Fibroblast of lung (primary cell): ENCODE data around the gene RLBP1. TPM values are rescaled to one million over a fixed set of nuclear protein-coding genes. Genes with fewer than 3 reads are reported as not detected.

Experiments
- DNase-seq, 2 donors: peaks; one replicate each; pipeline versions ENCODE4 v3.0.0 to v3.0.0-alpha.2; 2010; ENCODE audit warnings: low read depth in 2 of 2
- H2AFZ ChIP-seq: 2 replicates; pipeline ENCODE4 v1.5.1; 2012; ENCODE audit warnings: low read length, control low read depth, inconsistent platforms
- H3K27ac ChIP-seq: 2 replicates; pipeline ENCODE4 v1.5.1; 2011; ENCODE audit warnings: low read length, control low read depth; ENCODE audit not compliant: insufficient read depth
- H3K27me3 ChIP-seq: 2 replicates; pipeline ENCODE4 v1.5.1; 2011; ENCODE audit warnings: mild to moderate bottlenecking, low read length; ENCODE audit not compliant: control insufficient read depth, insufficient read depth
- H3K36me3 ChIP-seq: 2 replicates; pipeline ENCODE4 v1.5.1; 2011; ENCODE audit warnings: low read length; ENCODE audit not compliant: control insufficient read depth, insufficient read depth
- H3K4me1 ChIP-seq: 2 replicates; pipeline ENCODE4 v1.5.1; 2011; ENCODE audit warnings: low read length; ENCODE audit not compliant: control insufficient read depth, insufficient read depth; ENCODE audit errors: extremely low read depth
- H3K4me2 ChIP-seq: 2 replicates; pipeline ENCODE4 v1.5.1; 2011; ENCODE audit warnings: low read length, control low read depth; ENCODE audit not compliant: insufficient read depth; ENCODE audit errors: extremely low read depth
- H3K4me3 ChIP-seq, 4 experiments: fragments of 200-600 bp in 1 of 4; sonication (generic) in 1 of 4; replicated peaks in 1 of 4; 2 replicates each; pipeline ENCODE4 v1.5.1; 2011 to 2016; ENCODE audit warnings: low read length in 4 of 4, low read depth in 3 of 4, mild to moderate bottlenecking in 3 of 4, control low read depth in 2 of 4, inconsistent platforms in 1 of 4, mixed read lengths in 1 of 4; ENCODE audit not compliant: insufficient read depth in 1 of 4; ENCODE audit errors: control extremely low read depth in 1 of 4
- H3K79me2 ChIP-seq: 2 replicates; pipeline ENCODE4 v1.5.1; 2012; ENCODE audit warnings: mild to moderate bottlenecking, low read length, inconsistent platforms; ENCODE audit not compliant: control insufficient read depth, insufficient read depth
- H3K9ac ChIP-seq: 2 replicates; pipeline ENCODE4 v1.5.1; 2011; ENCODE audit warnings: mild to moderate bottlenecking, low read length, control low read depth; ENCODE audit not compliant: insufficient read depth
- H3K9me3 ChIP-seq: 2 replicates; pipeline ENCODE4 v1.5.1; 2012; ENCODE audit warnings: low read depth, low read length; ENCODE audit not compliant: control insufficient read depth, insufficient read depth
- H4K20me1 ChIP-seq: 2 replicates; pipeline ENCODE4 v1.5.1; 2011; ENCODE audit warnings: low read length; ENCODE audit not compliant: control insufficient read depth, insufficient read depth; ENCODE audit errors: extremely low read depth
- CTCF ChIP-seq, 2 donors: IDR thresholded peaks in 1 of 2; conservative IDR thresholded peaks in 1 of 2; 1 replicate in 1 of 2; 2 replicates in 1 of 2; pipeline ENCODE4 v1.5.1; 2011 to 2012; ENCODE audit warnings: low read length in 2 of 2, control low read depth in 1 of 2, inconsistent platforms in 1 of 2, low read depth in 1 of 2, mild to moderate bottlenecking in 1 of 2
- EZH2 ChIP-seq: IDR thresholded peaks from 2 replicates; pipeline ENCODE4 v1.5.1; 2012; ENCODE audit warnings: low read length, control low read depth, mild to moderate bottlenecking; ENCODE audit errors: missing control alignments
- polyA plus RNA-seq, 2 donors: library from polyadenylated mRNA; depleted of rRNA in 1 of 2; stranded (reverse) in 1 of 2; unstranded in 1 of 2; fragments of >200 nt; gene quantifications; 2 replicates each; pipeline ENCODE4 v1.2.1, GENCODE V29; 2011 to 2012; ENCODE audit warnings: missing spikeins in 1 of 2
- total RNA-seq: library from RNA; depleted of rRNA; stranded (reverse); fragments of >200 nt; gene quantifications from 2 replicates; pipeline ENCODE4 v1.2.1, GENCODE V29; 2014

The RLBP1 gene
- total and polyA plus RNA-seq, 2 donors (not counting 1 experiment from before 2014, with no cell fraction given): not detected

DNA sequence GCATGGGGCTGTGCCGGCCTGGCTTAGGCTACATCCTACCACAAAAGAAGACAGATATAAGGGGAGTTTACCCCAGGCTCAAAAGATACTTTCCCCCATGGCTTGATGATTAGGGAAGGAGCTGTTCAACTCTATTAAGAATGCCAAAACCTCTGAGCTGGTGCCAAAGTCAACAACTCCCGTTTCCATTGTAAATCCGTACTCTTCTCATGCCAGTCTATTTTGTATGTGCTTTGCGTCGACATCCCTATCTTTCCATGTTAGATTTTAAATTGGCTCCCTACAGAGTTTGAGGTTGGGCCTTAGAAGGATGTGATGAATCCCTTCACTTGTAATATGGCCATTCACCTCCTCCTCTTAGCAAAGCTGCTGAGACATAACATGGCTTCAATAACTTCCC is 46.9 kb downstream of the RLBP1 start:
- Histone ChIP-seq H3K4me3 (no peak overlapping the region), H3K79me2 (no peaks in the 10 kb centered on the region), H3K4me1 (peaks cover 2% of the 10 kb centered on the region), H3K9me3 (no peaks in the 10 kb centered on the region), H3K4me2 (no peak overlapping the region), H3K27me3 (no peaks in the 10 kb centered on the region), H3K36me3 (peaks cover 2% of the 10 kb centered on the region), H3K9ac (no peak overlapping the region), H3K27ac (no peak overlapping the region), H4K20me1 (no peaks in the 10 kb centered on the region), H2AFZ (no peak overlapping the region)
- TF ChIP-seq EZH2: no peak
- TF ChIP-seq CTCF (conservative IDR thresholded peaks at IDR 0.05 in 1 of 2, IDR thresholded peaks at IDR 0.05 in 1 of 2; ENCODE audit: low read depth in 1 of 2, low read length in 2 of 2): no peak
- peak; percentile 7 to 50 for DNase-seq

DNA sequence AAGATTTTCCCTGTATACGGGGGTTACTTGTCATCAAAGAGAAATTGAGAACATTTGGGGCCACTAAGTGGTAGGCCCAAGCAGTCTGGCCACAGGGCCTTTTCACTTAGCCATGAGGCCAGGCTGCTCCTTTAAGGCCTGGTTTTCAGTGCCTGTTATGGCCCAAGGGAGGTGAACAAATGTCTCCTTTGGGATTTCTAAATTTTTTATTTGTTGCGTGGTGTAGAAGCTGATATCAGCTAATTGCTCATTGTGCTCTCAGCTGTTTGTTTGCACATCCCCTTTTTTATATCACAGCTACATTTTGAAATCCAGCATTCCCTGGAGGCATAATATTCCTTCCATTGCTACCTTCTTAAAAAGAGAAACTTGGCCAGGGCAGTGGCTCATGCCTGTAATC is 48.5 kb downstream of the RLBP1 start:
- Histone ChIP-seq H3K27me3 (no peaks in the 10 kb centered on the region), H3K4me3 (no peak overlapping the region), H3K79me2 (no peaks in the 10 kb centered on the region), H3K27ac (no peak overlapping the region), H3K9me3 (no peaks in the 10 kb centered on the region), H3K4me2 (no peak overlapping the region), H3K9ac (no peak overlapping the region), H2AFZ (no peak overlapping the region), H4K20me1 (no peaks in the 10 kb centered on the region), H3K4me1 (peaks cover 2% of the 10 kb centered on the region), H3K36me3 (peaks cover 2% of the 10 kb centered on the region)
- TF ChIP-seq EZH2: no peak
- no peak for TF ChIP-seq CTCF (conservative IDR thresholded peaks at IDR 0.05 in 1 of 2, IDR thresholded peaks at IDR 0.05 in 1 of 2; ENCODE audit: low read depth in 1 of 2, low read length in 2 of 2)
- DNase-seq: no peak

DNA sequence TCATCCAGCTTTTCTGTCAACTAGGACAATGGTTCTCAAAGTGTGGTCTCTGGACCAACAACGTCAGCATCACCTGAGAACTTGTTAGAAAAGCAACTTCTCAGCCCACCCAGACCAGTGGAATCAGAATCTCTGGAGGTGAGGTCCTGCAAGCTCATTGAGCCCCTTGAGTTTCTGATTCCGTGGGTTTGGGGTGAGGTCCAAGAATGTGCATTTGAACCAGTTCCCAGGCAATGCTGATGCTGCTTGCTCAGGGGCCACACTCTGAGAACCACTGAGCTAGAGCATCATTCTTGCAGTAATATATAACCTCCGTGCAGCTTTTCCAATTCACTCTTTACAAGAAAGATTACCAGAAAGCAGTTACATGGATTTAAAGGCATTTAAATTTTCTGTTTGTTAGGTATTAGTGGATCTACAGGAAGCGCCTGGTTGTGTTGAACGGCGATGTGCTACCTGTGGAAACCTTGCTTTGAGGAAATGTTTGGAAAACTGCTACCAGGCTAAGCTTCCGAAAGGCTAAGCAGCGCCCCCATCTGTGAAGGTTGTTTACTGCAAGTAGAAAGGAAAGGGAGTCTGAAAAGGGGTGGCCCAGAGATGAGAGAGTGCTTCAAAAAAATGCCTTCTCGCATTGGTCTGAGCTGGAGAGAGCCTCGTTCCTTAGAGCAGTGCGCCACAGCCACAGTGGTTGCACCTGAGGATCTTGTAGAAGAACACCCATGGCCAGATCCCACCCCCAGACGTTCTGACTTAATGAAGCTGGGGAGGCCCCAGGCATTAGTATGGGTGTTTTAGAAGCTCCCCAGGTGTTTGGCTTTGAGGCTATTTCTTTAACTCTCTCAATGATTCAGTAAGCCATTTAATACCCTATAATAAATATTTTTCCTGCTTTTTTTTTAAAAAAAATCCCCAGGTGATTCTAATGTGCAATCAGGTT is 50.0 kb downstream of the RLBP1 start:
- TF ChIP-seq EZH2: no peak
- peak; percentile 55 to 82 for TF ChIP-seq CTCF (conservative IDR thresholded peaks at IDR 0.05 in 1 of 2, IDR thresholded peaks at IDR 0.05 in 1 of 2; ENCODE audit: low read depth in 1 of 2, low read length in 2 of 2)
- H3K4me1 ChIP-seq: peaks cover 4% of the 10 kb centered on the region
- H3K79me2 ChIP-seq: no peaks in the 10 kb centered on the region
- no peak overlapping the region for H3K9ac ChIP-seq
- H3K4me3 ChIP-seq: no peak overlapping the region
- peak; percentile 55 to 63 for DNase-seq
- H3K9me3 ChIP-seq: no peaks in the 10 kb centered on the region
- no peaks in the 10 kb centered on the region for H3K27me3 ChIP-seq
- H4K20me1 ChIP-seq: no peaks in the 10 kb centered on the region
- no peak overlapping the region for H3K27ac ChIP-seq
- no peak overlapping the region for H3K4me2 ChIP-seq
- H3K36me3 ChIP-seq: peaks cover 2% of the 10 kb centered on the region
- no peak overlapping the region for H2AFZ ChIP-seq
